Vagina (tissue), 2 donors: Measurements from ENCODE around the gene USP43.

Source experiments
- CTCF ChIP-seq, 3 experiments: fragments of 450-650 bp in 2 of 3; fragments of 200-600 bp in 1 of 3; sonication (generic) in 1 of 3; IDR thresholded peaks; one replicate each; pipeline ENCODE4 v1.5.1; 2017 to 2019; ENCODE audit warnings: antibody characterized with exemption in 3 of 3, mild to moderate bottlenecking in 2 of 3, moderate library complexity in 2 of 3
- POLR2A ChIP-seq, 2 donors: fragments of 450-650 bp; IDR thresholded peaks; one replicate each; pipeline ENCODE4 v1.6.1; 2017; ENCODE audit warnings: antibody characterized with exemption in 2 of 2, mild to moderate bottlenecking in 2 of 2, moderate library complexity in 2 of 2
- POLR2AphosphoS5 ChIP-seq, 2 donors: sonication (generic); formaldehyde crosslinking; IDR thresholded peaks; one replicate each; pipeline ENCODE4 v1.9.0; 2017; ENCODE audit warnings: antibody characterized with exemption in 2 of 2, mild to moderate bottlenecking in 2 of 2, low read depth in 1 of 2; ENCODE audit not compliant: insufficient read depth in 1 of 2

GRCh38 chr17:9750524-9750923 lies 105.2 kb downstream of the USP43 start:
- TF ChIP-seq POLR2AphosphoS5 (IDR thresholded peaks at IDR 0.05; ENCODE audit: insufficient read depth in 1 of 2, low read depth in 1 of 2) = no peak
- TF ChIP-seq POLR2A (IDR thresholded peaks at IDR 0.05) = no peak
- TF ChIP-seq CTCF (IDR thresholded peaks at IDR 0.05) = no peak
